GM18498 (cell line): Measurements from ENCODE around the gene FDXACB1.
"Not testable (repeated sequence)": the region's sequence is repeated elsewhere in the genome, so short reads cannot be mapped to it uniquely, and the experiment has no call there.

Source experiments
- ATAC-seq: cut with Tn5 transposase; IDR thresholded peaks from one replicate; pipeline ENCODE4 v1.9.1; 2021; ENCODE audit warnings: mild to moderate bottlenecking, moderate library complexity; ENCODE audit not compliant: unreplicated experiment

FDXACB1 gene

DNA sequence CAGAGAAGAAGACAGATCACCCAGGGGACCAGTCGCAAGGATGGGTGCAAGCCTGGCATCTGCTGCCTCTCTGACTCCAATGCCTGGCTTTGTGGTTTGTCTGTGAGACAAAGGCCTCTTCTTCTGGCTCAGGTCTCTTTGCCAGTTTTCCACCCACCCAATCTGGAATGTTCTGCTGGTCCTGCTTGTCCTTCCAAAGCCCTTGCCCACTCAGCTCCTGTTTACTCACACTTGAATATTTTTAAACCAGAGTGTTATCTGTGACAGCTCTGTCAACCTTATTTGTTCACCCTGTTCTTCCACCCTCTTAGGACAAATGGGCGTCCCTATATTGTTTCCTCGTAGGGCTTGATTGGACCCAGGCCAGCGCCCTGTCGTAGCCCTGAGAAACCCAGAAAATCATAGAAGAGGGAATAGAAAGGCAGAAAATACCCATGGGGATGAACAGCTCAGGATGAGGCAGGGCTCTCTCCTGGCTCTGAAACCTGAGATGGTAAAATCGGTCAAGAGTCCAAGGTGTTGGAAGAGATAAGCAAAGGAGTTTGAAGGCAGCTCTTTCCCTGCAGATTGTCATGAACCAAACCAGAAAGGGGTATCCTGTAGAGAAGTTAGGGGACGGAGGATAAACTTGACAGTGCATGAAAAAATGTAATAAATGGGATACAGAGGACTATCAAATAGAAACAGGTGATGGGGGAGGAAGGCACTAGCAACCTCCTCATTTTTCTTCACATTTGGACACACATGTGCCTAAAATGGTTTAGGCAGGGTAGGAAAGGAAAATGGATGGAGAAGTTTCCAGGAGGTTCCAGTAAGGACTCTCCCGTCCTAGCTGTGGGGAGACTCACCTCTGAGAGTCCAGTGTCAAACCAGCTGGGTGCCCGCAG, 32.0 kb upstream of the FDXACB1 start:
- ATAC-seq, result no peak

GRCh38 chr11:111909378-111909777, 30.4 kb upstream of the FDXACB1 start:
- ATAC-seq, result no peak

DNA sequence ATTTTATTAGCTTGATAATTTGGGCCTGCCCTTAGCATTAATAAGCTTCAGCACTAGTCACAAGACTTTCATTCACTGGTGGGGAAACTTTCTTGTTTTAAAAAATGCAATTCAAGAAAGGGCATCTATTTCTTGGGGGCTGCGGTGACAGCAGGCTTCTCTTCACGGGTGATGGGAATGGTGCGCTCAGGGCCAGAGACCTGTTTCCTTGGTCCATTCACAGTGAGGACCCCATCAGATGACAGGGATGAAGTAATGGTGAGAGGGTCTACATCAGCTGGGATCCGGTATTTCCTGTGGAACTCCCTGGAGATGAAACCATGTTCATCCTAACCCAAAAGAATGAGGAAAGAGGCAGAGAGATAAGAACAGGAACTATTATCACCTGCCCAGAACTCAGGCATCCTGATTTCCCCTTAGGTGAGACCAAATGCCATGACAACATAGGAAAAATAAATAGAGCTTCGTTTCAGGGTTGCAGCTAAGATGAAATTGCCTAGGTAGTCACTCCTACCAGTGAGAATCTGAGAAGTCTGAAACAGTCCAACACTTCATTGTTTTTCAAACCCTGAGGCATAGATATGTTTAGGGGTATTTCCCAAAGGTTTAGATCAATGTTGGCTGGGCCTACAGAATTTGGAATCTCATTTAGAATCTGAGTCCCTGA, 29.8 kb upstream of the FDXACB1 start:
- ATAC-seq, result no peak

GRCh38 chr11:111906680-111907079, 27.7 kb upstream of the FDXACB1 start:
- no peak for ATAC-seq

GRCh38 chr11:111905411-111905810, 26.4 kb upstream of the FDXACB1 start:
- no peak for ATAC-seq

DNA sequence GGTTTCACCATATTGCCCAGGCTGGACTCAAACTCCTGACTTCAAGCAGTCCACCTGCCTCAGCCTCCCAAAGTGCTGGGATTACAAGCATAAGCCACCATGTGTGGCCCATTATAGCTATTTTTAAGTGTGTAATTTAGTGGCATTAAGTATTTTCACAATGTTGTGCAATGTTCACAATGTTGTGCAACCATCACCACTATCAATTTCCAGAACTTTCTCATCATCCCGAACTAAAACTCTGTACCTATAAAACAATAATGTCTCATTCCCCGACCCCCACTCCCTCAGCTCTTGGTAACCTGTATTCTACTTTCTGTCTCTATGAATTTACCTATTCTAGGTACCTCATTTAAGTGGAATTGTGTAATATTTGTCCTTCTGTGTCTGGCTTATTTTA, 7.9 kb upstream of the FDXACB1 start:
- no peak for ATAC-seq

DNA sequence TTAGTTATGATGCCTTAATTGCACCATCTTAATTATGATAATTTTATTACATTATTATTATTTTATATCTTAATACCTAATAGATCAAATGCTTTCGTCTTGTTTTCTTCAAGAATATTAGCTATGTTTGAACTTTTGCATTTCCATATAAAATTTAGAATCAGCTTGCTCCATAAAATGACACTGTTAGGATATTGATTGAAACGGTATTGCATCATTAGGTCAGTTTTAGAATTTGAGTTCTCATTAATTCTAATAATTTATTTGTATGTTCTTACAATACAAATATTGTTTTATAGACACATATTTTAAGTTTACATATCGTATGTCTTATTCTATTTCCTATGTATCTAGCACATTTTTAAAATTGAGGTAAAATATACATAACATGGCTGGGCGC, 7.1 kb upstream of the FDXACB1 start:
- no peak for ATAC-seq

DNA sequence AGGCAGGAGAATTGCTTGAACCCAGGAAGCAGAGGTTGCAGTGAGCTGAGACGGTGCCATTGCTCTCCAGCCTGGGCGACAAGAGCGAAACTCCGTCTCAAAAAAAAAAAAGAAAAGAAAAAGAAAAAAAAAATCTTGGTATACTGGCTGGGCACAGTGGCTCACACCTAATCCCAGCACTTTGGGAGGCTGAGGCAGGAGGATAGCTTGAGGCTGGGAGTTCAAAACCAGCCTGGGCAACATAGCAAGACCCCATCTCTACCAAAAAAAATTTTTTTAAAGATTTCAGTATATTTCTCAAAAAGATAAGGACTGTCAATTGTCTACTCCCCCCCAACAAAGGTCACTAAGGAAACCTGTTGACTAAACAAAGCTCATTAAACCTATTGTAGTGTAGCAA, 6.1 kb upstream of the FDXACB1 start:
- ATAC-seq, result not testable (repeated sequence)

- ATAC-seq, result no peak
Measured at GRCh38 chr11:111882202-111882601, 3.2 kb upstream of the FDXACB1 start.

DNA sequence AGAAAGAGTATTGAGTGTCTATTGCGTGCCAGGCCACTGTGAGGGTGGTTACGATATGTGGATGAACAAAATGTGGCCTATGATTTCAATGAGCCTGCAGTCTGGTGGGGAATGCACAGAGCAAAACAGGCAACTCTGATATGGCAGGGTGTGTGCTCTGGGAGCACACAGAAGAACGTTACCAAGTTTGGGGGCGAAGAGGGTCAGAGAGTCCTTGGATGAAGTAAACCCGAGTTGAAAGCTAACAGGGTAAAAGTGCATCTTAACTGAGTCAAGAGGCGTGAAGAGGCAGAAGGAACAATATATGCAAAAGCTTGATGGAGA, 634 bp upstream of the FDXACB1 start:
- no peak for ATAC-seq

DNA sequence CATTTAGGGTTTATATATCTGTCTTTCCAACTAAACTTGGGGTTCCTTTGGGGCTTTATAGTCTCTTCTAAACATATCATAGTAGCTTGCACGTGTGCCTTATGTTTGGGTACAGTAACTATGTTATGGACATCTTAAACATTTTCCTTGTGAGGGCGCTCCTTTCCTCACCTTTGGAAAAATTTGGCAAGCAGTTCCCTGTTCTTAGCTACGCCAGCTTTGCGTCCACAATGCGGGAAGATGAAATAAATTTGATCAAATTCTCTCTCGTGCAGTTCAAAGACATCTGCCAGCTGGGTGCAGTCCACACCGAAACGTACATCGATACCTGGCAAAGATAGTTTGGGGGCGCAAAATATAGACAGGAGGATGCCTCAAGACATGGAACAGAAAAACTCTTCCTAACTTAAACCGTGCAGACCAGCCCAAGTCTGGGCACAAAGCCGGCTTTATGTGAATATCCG, 548 bp downstream of the FDXACB1 start:
- ATAC-seq, result no peak

DNA sequence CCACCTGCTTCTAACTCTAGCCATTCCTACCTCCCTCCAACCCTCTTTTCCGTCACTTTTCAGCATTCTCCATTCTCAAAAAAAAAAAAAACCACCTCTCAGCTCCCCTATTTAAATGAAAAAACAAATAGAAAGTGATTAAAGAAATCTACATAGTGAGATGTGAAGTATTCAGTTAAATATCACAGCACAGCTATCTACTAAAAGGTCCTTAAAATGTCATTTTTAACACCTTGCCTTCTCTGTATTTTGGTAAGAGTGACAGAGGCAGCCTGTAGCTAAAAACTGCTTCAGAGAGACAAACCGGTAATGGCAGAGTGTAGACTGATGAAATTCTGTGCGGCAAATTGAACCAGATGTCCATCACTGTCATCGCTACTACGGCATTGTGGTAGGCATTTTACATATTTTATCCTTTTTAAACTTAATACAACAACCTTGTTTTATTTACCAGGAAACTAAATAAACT, 7.2 kb downstream of the FDXACB1 start:
- no peak for ATAC-seq

- peak; percentile 96 for ATAC-seq
Measured at GRCh38 chr11:111870886-111871692, 7.9 kb downstream of the FDXACB1 start, which contains the start of gene ALG9. Gene ALG9, minus strand, starts transcription at chr11:111871581. Its CDS starts 99 bp downstream, at chr11:111871482.

DNA sequence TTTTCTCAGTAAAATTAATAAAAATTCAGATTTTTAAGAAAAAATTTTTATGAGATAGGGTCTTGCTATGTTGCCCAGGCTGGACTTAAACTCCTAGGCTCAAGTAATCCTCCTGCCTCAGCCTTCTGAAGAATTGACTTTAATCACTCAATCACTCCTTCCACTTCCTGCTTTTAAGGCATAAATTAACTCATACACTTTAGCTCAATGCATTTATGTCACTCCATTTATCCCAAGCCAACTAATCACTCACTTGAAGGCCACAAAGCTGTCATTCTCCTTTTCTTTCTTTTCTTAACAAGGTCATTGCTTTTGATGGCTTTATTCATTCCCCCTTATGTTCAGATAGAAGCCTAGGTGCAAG, 8.5 kb downstream of the FDXACB1 start:
- peak; percentile 19 for ATAC-seq

DNA sequence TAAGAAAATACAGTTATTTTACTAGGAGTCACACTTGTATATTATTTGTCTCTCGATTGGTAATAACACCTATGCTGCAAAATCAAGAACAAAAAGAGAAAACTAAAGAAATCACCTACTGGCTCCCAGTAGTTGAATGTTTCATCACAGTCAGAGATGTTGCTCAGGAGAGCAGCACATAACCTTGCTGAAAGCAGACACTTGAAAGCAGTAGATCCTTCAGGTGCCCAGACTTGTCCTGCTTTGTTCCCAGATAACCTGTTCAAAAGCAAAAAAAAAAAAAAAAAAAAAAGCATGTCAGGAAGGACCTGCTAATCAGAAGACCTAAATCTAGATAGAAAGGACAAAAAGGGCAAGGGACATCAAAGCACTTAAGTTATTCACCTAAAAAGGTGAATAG, 8.9 kb downstream of the FDXACB1 start:
- ATAC-seq, result no peak

DNA sequence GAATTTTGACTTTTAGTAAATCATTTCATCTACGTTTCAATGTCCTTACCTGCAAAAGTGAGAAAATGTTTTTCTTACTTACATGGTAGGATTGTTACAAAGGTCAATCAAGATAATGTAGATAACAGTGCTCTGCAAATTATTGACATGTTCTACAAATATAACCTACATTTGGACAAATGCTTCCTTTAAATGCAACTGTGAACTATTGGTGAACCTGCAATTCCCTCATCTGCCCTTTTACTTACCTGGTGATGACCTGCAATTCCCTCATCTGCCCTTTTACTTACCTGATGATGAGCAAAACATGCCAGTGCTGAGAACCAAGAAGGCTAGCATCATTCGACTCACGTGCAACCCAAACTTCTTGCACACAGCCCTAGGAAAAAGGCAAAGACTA, 18.7 kb downstream of the FDXACB1 start:
- ATAC-seq, result no peak

DNA sequence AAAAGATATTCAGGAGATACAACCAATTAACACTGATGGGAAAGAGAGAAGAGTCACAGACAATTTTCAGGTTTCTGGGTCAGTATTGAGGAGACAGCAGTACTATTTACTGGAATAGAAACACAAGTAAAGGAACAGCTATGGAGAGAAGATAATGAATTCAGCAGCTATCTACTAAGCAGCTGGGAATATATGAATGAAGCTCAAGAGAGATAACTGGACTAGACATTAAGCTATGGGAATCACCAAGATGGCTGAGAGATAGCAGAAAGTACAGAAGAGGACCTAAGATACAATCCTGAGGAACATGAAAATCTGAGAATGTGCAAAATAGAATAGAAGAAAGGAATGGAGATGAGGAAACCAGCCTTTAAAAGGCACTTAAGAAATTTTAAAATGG, 23.5 kb downstream of the FDXACB1 start:
- ATAC-seq, result no peak

- no peak for ATAC-seq
Measured at GRCh38 chr11:111852103-111852502, 26.9 kb downstream of the FDXACB1 start.

DNA sequence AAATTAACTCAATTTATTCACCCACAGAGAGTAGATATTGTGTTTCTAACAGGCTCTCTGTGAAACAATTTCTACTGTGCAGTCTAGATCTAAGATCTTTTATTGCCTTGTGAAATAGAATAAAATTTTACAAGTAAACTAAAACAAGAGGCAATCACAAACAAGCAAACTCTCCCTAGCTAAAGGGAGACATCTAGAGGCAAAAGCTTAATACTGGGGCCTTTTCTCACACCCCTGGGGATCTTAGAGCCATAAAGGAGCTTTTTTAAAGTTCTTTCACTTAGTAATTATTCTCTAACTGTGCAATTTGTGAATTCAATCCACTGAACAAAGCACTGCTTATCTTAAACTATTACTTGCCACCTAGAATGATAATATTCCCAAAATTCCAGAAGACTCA, 27.3 kb downstream of the FDXACB1 start:
- ATAC-seq, result no peak

- no peak for ATAC-seq
Measured at GRCh38 chr11:111851067-111851466, 27.9 kb downstream of the FDXACB1 start.

DNA sequence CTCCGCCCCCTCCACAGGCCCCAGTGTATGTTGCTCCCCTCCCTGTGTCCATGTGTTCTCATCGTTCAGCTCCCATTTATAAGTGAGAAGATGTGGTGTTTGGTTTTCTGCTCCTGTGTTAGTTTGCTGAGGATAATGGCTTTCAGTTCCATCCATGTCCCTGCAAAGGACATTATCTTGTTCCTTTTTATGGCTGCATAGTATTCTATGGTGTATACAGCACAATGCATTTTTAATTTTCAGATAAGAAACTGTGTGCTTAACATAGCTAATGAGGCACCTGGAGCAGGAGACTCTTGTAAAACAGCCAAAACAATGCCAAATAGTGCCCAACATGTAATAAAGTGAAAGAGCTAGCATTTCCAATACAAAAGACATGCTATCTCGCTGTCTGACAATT, 29.3 kb downstream of the FDXACB1 start:
- no peak for ATAC-seq
